BE2C (cell line): ENCODE measurements around the gene LAMA5.

Experiments used
- DNase-seq: peaks from one replicate; pipeline ENCODE4 v3.0.0-alpha.2; 2020
- H3K27me3 ChIP-seq: fragments of 250-450 bp; sonication (Bioruptor Pico); 2 replicates; pipeline ENCODE4 v1.5.1; 2020; ENCODE audit warnings: mild to moderate bottlenecking
- H3K36me3 ChIP-seq: fragments of 250-450 bp; sonication (Bioruptor Pico); 2 replicates; pipeline ENCODE4 v1.5.1; 2020; ENCODE audit warnings: mild to moderate bottlenecking
- H3K4me1 ChIP-seq: fragments of 250-450 bp; sonication (Bioruptor Pico); 2 replicates; pipeline ENCODE4 v1.5.1; 2020
- H3K4me3 ChIP-seq: 2 replicates; pipeline ENCODE4 v1.5.1; 2011; ENCODE audit warnings: low read depth, low read length
- H3K9me3 ChIP-seq: fragments of 250-450 bp; sonication (Bioruptor Pico); 2 replicates; pipeline ENCODE4 v1.5.1; 2020
- CTCF ChIP-seq: IDR thresholded peaks from 2 replicates; pipeline ENCODE4 v1.5.1; 2012; ENCODE audit warnings: mild to moderate bottlenecking, low read depth, low read length

LAMA5 gene

GRCh38 chr20:62362590-62362940 lies 4.5 kb downstream of the LAMA5 start:
- no peak overlapping the region for H3K4me3 ChIP-seq
- peaks cover 23% of the 10 kb centered on the region for H3K4me1 ChIP-seq
- H3K27me3 ChIP-seq: peaks cover 2% of the 10 kb centered on the region; the same call in 1 of the 2 replicates
- H3K36me3 ChIP-seq: no peaks in the 10 kb centered on the region
- DNase-seq: no peak
- H3K9me3 ChIP-seq: no peaks in the 10 kb centered on the region
- no peak for TF ChIP-seq CTCF

DNA sequence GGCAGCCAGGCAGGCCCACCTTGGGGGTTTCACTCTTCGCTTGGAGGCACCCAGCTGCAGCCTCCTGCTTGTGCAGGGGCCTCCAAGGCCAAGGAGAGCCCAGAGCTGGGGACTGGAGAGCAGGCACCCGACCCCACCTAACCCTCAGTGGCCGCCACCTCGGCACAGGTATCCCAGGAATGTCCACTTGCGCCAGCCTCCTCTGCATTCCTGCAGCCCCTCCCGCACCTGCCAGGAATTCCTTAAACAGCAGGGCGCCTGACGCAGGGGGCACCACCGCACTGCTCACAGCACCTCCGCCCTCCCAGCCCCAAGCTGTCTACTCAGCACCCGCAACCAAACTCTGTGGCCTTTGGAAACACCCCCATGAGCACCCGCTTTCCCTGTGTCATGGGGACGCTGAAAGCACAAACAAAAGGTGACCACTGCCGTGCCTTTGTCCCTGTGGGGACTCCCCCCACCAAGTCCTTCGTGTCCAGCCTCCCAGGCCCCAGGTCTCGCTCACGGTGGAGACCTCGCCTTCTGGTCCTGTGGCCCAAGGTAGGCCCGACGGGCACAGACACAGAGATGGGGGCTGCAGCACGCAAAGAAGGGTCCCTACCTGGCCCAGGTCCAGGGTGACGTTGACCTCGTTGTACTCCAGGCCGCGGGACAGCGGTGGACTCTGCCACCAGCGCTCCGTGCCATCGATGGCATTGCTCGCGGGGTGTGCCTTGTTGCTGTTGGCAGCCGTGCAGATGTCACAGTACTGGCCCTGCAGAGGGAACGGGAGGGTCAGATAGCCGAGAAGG lies 5.1 kb downstream of the LAMA5 start:
- Histone ChIP-seq H3K9me3 (no peaks in the 10 kb centered on the region), H3K4me3 (no peak overlapping the region), H3K27me3 (no peaks in the 10 kb centered on the region), H3K4me1 (peaks cover 27% of the 10 kb centered on the region), H3K36me3 (no peaks in the 10 kb centered on the region)
- DNase-seq: peak; percentile 10
- TF ChIP-seq CTCF: no peak

- Histone ChIP-seq H3K9me3 (no peaks in the 10 kb centered on the region), H3K36me3 (no peaks in the 10 kb centered on the region), H3K4me1 (peaks cover 36% of the 10 kb centered on the region), H3K27me3 (no peaks in the 10 kb centered on the region), H3K4me3 (no peak overlapping the region)
- DNase-seq: peak; percentile 23
- TF ChIP-seq CTCF: no peak
These were observed 6.0 kb downstream of the LAMA5 start for GRCh38 chr20:62360854-62361798.

GRCh38 chr20:62359491-62360121 lies 7.5 kb downstream of the LAMA5 start:
- TF ChIP-seq CTCF: no peak
- Histone ChIP-seq H3K36me3 (no peaks in the 10 kb centered on the region), H3K4me3 (no peak overlapping the region), H3K27me3 (no peaks in the 10 kb centered on the region), H3K9me3 (no peaks in the 10 kb centered on the region), H3K4me1 (peaks cover 45% of the 10 kb centered on the region)
- DNase-seq: peak; percentile 10

- TF ChIP-seq CTCF: no peak
- Histone ChIP-seq H3K36me3 (no peaks in the 10 kb centered on the region), H3K9me3 (no peaks in the 10 kb centered on the region), H3K27me3 (no peaks in the 10 kb centered on the region), H3K4me3 (no peak overlapping the region), H3K4me1 (peaks cover 43% of the 10 kb centered on the region)
- peak; percentile 15 for DNase-seq
These were observed 8.0 kb downstream of the LAMA5 start for GRCh38 chr20:62359043-62359490.
